Posterior vena cava (tissue), 2 donors: Measurements from ENCODE around the gene IL32. TPM values are rescaled to one million over a fixed set of nuclear protein-coding genes. Genes with fewer than 3 reads are reported as not detected.

Experiments
- total RNA-seq, 2 donors: library from RNA; stranded (reverse); fragmentation: NEBNext Ultra II Directional; extraction: Animal tissue kit (Norgen Biotek cat#: 25700); gene quantifications; one replicate each; pipeline ENCODE4 v1.2.1, GENCODE V29; 2021
- donor health status: DM: yes; HTN: yes; CAD: no.
- donor health status: DM: yes; HTN: yes; CAD: no.

Gene IL32
- total RNA-seq, 2 donors from 2014 or later: 56.8 to 65.4 TPM

Other genes starting within 250 kb of the IL32 start
- gene PRSS21, start 248.4 kb upstream of the IL32 start, total RNA-seq: not detected
- gene ZG16B, start 235.3 kb upstream of the IL32 start, total RNA-seq: not detected
- gene PRSS22, start 207.5 kb upstream of the IL32 start, total RNA-seq: not detected
- 10 to 100 TPM; 16.0 to 17.6 TPM for gene FLYWCH2, start 182.4 kb upstream of the IL32 start, total RNA-seq
- gene FLYWCH1, start 153.7 kb upstream of the IL32 start, total RNA-seq: 10 to 100 TPM; 31.0 to 37.7 TPM
- gene KREMEN2, start 101.4 kb upstream of the IL32 start, total RNA-seq: not detected
- gene PAQR4, start 96.3 kb upstream of the IL32 start, total RNA-seq: 1 to 10 TPM; 2.5 to 5.4 TPM
- 1 to 10 TPM in 1 of 2 donors, under 1 TPM in 1; 0.76 to 1.6 TPM for gene PKMYT1, start 85.2 kb upstream of the IL32 start, total RNA-seq
- gene CLDN9, start 52.7 kb upstream of the IL32 start, total RNA-seq: not detected
- gene CLDN6, start 47.5 kb upstream of the IL32 start, total RNA-seq: not detected
- 100 to 1,000 TPM in 1 of 2 donors, 10 to 100 TPM in 1; 67.1 to 156 TPM for gene TNFRSF12A, start 45.3 kb upstream of the IL32 start, total RNA-seq
- gene HCFC1R1, start 41.7 kb upstream of the IL32 start, total RNA-seq: 100 to 1,000 TPM in 1 of 2 donors, 10 to 100 TPM in 1; 63.3 to 104 TPM
- 10 to 100 TPM; 21.6 to 25.7 TPM for gene THOC6, start 41.6 kb upstream of the IL32 start, total RNA-seq
- gene BICDL2, start 28.7 kb upstream of the IL32 start, total RNA-seq: under 1 TPM in 1 of 2 donors, not detected in 1; 0.10 TPM
- gene MMP25, start 19.1 kb upstream of the IL32 start, total RNA-seq: 1 to 10 TPM; 4.7 to 5.6 TPM
- not detected for gene ZSCAN10, start 33.7 kb downstream of the IL32 start, total RNA-seq
- gene ZNF205, start 46.9 kb downstream of the IL32 start, total RNA-seq: 1 to 10 TPM; 7.6 to 8.3 TPM
- 10 to 100 TPM in 1 of 2 donors, 1 to 10 TPM in 1; 8.3 to 10.2 TPM for gene ZNF213, start 69.4 kb downstream of the IL32 start, total RNA-seq
- gene OR1F1, start 122.6 kb downstream of the IL32 start, total RNA-seq: not detected
- 1 to 10 TPM; 5.1 to 6.9 TPM for gene ZNF200, start 169.5 kb downstream of the IL32 start, total RNA-seq
- 1 to 10 TPM; 1.9 to 4.9 TPM for gene MEFV, start 191.0 kb downstream of the IL32 start, total RNA-seq
- 10 to 100 TPM; 19.8 to 21.2 TPM for gene ZNF263, start 217.9 kb downstream of the IL32 start, total RNA-seq
- gene TIGD7, start 239.8 kb downstream of the IL32 start, total RNA-seq: 1 to 10 TPM; 6.4 to 9.1 TPM
- 10 to 100 TPM; 17.5 to 21.3 TPM for gene ZNF75A, start 239.9 kb downstream of the IL32 start, total RNA-seq